ENCODE results near the gene NFATC3. TPM values are rescaled to one million over a fixed set of nuclear protein-coding genes. Genes with fewer than 3 reads are reported as not detected.

NFATC3 gene
- total and polyA plus RNA-seq, 7 donors, result 4.8 to 52.2 (median 42.8) TPM

DNA sequence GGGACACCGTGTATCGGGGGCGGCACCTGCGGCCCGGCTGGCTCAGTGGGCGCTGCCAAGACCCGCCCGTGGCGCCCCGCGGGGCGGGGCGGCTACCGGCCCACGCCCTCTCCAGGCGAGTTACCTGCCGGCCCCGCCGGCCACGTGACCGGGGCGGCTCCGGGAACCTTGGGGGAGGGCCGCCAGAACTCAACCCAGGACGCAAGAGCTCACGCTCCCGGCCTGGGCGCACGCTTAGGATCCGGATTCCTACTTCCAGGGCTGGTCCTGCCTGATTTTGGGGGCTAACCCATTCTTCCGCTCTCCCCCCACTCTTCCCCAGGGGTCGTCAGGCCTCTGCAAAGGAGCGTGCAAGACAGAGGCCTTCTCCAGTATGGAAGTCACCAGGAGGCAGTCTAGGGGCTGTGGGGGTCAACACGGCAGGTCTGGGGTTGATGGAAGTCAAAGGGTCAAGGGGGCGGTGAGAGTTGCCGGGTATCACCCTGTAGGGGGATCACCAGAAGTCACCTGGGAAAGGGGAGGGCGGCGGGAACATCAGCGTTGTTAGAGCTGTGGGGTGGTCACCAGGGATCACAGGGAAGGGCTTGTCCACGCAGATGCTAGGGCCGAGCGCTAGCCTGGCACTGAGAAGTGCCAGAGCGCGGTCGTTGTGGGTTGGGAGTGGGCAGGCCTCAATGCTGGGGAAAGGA, 151.1 kb downstream of the NFATC3 start:
- DNase-seq, result peak; percentile 77
- intact Hi-C loops (cut with DNase I), result no loop called here
- H3K4me1 ChIP-seq, result peaks cover 0 to 37% (median 35%) of the 10 kb centered on the region in 4 donors

DNA sequence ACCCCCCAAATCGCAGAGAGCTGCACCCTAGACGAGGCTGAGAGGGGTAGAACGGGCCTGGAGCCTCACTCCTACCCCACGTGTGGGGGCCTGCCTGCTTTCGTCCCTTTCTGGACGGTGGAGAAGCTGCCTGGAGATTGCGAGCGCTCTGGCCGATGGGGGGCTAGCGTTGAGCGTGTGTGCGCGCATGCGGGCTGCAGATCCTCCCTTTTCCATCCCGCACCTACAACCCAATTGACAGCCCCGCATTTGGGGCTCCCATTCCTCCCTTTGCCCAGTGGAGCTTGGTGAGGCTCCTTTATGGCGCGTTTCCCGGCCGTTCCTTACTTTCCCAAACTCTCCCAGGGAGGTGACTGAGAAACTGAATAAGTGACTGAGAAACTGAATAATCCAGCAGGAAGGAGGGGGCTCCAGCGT, 151.7 kb downstream of the NFATC3 start:
- Histone ChIP-seq H3K9me3 (no peaks in the 10 kb centered on the region), H3K4me1 (peaks cover 0 to 37% (median 35%) of the 10 kb centered on the region in 4 donors), H3K27me3 (no peaks in the 10 kb centered on the region), H3K36me3 (no peaks in the 10 kb centered on the region), H3K27ac (peak overlapping the region; percentile 74 to 88 (median 80)), H3K4me3 (peak overlapping the region; percentile 39 to 73 (median 54))
- intact Hi-C loops (cut with DNase I), result no loop called here
- peak; percentile 76 for DNase-seq
- TF ChIP-seq EP300 (IDR thresholded peaks at IDR 0.05) (no peak), CTCF (IDR thresholded peaks at IDR 0.05) (no peak), POLR2A (IDR thresholded peaks at IDR 0.05) (no peak), POLR2AphosphoS5 (IDR thresholded peaks at IDR 0.05) (no peak)
- 3 to 9% methylated on average over 21 of the region's 21 CpGs for WGBS, 2 donors

More for the DNA sequence above, 151.1 kb downstream of the NFATC3 start:
- Histone ChIP-seq H3K27me3 (no peaks in the 10 kb centered on the region), H3K27ac (peak overlapping the region; percentile 74 to 88 (median 80)), H3K9me3 (no peaks in the 10 kb centered on the region), H3K4me3 (peak overlapping the region in 3 of 4 donors; percentile 49 to 73 (median 58)), H3K36me3 (no peaks in the 10 kb centered on the region)
- 3 to 8% methylated on average over 45 of the region's 45 CpGs for WGBS, 2 donors
- TF ChIP-seq POLR2A (IDR thresholded peaks at IDR 0.05) (peak in 1 of 2 donors; percentile 77), POLR2AphosphoS5 (IDR thresholded peaks at IDR 0.05) (peak in 1 of 4 donors; percentile 52), CTCF (IDR thresholded peaks at IDR 0.05) (no peak), EP300 (IDR thresholded peaks at IDR 0.05) (no peak)

DNA sequence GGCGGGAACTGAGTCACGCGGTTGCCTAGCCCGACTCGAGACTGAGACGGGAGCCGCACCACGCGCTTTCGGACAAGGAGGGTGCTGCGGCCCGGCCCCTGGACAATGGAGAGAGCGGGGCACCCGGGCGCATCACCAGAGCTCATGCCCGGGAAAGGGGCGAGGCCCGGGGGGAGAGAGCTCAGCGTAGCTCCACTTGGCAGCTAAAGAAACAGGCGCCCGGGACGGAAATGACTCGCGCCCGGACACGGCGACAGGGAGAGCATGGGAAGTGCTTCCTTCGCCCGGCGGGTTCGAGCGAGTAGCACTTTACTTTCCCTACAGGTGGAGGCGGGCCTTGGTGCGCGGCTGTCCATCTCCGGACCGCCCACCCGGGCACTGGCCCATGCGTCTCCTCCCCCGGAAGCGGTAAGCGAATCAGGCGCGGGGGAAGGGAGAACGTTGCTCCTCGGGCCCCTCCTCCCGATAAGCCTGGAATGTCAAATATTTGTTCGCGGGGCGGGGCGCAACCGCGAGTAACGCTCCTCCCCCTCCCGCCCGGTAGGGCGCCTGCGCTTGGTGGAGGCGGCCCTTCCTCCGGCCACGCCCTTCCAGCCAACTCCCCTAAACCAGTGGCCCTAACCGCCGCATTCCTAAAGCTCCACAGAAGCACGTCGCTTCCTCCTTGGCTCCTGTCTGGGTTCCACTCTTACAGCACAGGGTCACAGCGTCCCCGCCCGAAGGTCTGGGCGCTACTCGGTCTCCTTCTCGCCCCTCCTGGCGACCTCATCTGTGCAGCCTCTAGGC, 152.3 kb downstream of the NFATC3 start:
- peaks cover 0 to 37% (median 35%) of the 10 kb centered on the region in 4 donors for H3K4me1 ChIP-seq
- no peaks in the 10 kb centered on the region for H3K27me3 ChIP-seq
- DNase-seq, result peak; percentile 99
- peak overlapping the region; percentile 74 to 88 (median 80) for H3K27ac ChIP-seq
- H3K36me3 ChIP-seq, result no peaks in the 10 kb centered on the region
- no peaks in the 10 kb centered on the region for H3K9me3 ChIP-seq
- TF ChIP-seq POLR2AphosphoS5 (IDR thresholded peaks at IDR 0.05) (peak; percentile 82 to 95 (median 94)), EP300 (IDR thresholded peaks at IDR 0.05) (peak in 1 of 4 donors; percentile 28), POLR2A (IDR thresholded peaks at IDR 0.05) (peak; percentile 45 to 76), CTCF (IDR thresholded peaks at IDR 0.05) (no peak)
- 0% methylated on average over 72 of the region's 72 CpGs for WGBS, 2 donors
- peak overlapping the region; percentile 39 to 73 (median 54) for H3K4me3 ChIP-seq
- intact Hi-C loops (cut with DNase I), result no loop called here

DNA sequence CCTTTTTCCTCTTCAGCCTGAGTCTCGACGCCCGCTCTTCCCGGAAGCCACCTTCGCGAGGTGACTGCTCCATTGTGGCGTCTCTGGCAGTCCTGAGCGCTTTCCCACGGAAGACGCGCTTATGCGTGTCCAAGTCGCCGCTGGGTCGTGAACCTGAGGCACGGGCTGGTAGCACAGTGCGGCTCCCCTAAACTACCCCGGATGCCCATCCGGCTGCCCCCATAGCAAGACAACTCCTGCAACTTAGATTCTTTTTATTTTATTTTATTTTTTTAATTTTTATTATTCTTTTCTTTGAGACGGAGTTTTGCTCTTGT, 152.8 kb downstream of the NFATC3 start:
- intact Hi-C loops (cut with DNase I), result no loop called here
- peaks cover 0 to 37% (median 35%) of the 10 kb centered on the region in 4 donors for H3K4me1 ChIP-seq
- peak overlapping the region; percentile 74 to 88 (median 80) for H3K27ac ChIP-seq
- H3K36me3 ChIP-seq, result no peaks in the 10 kb centered on the region
- TF ChIP-seq EP300 (IDR thresholded peaks at IDR 0.05) (no peak), CTCF (IDR thresholded peaks at IDR 0.05) (no peak), POLR2AphosphoS5 (IDR thresholded peaks at IDR 0.05) (no peak), POLR2A (IDR thresholded peaks at IDR 0.05) (no peak)
- 7 to 12% methylated on average over 20 of the region's 20 CpGs for whole genome bisulfite sequencing, 2 donors
- peak overlapping the region; percentile 39 to 73 (median 54) for H3K4me3 ChIP-seq
- no peaks in the 10 kb centered on the region for H3K27me3 ChIP-seq
- H3K9me3 ChIP-seq, result no peaks in the 10 kb centered on the region
- no peak for DNase-seq

All from sigmoid colon (tissue), 7 donors.